Measurements from ENCODE around the gene OPA1. TPM values are rescaled to one million over a fixed set of nuclear protein-coding genes. Genes with fewer than 3 reads are reported as not detected.

Gene OPA1
- total and polyA plus RNA-seq, 2 of the 13 experiments (the other 11 are each of a cell fraction or from before 2014, with no cell fraction given): 26.7 to 78.5 TPM

DNA sequence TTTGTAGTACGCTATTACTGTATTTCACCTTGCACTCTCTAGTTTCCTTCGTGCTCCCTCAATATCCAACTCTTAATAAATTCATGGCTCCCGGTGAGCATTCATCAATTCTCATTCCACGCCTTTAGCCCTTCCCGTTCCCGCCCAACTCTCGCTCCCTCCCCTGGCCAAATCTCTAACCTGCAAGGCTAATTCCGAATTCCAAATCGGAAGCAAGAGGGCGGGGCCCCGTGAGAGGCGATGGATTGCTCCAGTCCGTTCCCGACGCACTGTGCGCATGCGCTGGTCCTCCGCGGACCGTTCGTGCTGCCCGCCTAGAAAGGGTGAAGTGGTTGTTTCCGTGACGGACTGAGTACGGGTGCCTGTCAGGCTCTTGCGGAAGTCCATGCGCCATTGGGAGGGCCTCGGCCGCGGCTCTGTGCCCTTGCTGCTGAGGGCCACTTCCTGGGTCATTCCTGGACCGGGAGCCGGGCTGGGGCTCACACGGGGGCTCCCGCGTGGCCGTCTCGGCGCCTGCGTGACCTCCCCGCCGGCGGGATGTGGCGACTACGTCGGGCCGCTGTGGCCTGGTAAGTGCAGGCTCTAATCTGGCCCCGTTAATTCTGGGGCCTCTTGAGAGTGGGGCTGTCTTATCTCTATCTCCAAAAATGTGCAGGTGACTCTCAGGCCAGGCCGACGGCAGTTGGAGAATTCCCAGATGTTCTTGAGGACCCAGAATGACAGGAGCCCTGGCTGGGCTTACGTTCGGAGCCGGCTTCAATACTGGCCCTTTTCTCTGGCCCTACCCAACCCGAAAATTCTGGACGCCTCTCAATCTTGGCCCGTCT lies at the start of gene OPA1 (continued):
- TF ChIP-seq, protein P1, sequence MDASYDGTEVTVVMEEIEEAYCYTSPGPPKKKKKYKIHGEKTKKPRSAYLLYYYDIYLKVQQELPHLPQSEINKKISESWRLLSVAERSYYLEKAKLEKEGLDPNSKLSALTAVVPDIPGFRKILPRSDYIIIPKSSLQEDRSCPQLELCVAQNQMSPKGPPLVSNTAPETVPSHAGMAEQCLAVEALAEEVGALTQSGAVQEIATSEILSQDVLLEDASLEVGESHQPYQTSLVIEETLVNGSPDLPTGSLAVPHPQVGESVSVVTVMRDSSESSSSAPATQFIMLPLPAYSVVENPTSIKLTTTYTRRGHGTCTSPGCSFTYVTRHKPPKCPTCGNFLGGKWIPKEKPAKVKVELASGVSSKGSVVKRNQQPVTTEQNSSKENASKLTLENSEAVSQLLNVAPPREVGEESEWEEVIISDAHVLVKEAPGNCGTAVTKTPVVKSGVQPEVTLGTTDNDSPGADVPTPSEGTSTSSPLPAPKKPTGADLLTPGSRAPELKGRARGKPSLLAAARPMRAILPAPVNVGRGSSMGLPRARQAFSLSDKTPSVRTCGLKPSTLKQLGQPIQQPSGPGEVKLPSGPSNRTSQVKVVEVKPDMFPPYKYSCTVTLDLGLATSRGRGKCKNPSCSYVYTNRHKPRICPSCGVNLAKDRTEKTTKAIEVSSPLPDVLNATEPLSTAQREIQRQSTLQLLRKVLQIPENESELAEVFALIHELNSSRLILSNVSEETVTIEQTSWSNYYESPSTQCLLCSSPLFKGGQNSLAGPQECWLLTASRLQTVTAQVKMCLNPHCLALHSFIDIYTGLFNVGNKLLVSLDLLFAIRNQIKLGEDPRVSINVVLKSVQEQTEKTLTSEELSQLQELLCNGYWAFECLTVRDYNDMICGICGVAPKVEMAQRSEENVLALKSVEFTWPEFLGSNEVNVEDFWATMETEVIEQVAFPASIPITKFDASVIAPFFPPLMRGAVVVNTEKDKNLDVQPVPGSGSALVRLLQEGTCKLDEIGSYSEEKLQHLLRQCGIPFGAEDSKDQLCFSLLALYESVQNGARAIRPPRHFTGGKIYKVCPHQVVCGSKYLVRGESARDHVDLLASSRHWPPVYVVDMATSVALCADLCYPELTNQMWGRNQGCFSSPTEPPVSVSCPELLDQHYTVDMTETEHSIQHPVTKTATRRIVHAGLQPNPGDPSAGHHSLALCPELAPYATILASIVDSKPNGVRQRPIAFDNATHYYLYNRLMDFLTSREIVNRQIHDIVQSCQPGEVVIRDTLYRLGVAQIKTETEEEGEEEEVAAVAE (CRISPR knock-in tag; IDR thresholded peaks at IDR 0.05; ENCODE audit: borderline replicate concordance): peak; percentile 88
- TF ChIP-seq ZMYM4 (CRISPR knock-in tag; IDR thresholded peaks at IDR 0.05) (peak; percentile 100), CREB3 (CRISPR knock-in tag; IDR thresholded peaks at IDR 0.05) (0 out of 2 replicates have a peak, but pooled peaks have one; percentile 50), ZNF296 (CRISPR knock-in tag; conservative IDR thresholded peaks at IDR 0.05) (peak; percentile 90), ZNF83 (CRISPR knock-in tag; IDR thresholded peaks at IDR 0.05; ENCODE audit: borderline replicate concordance) (peak; percentile 75), USF2 (IDR thresholded peaks at IDR 0.05; ENCODE audit: low read depth, low read length) (no peak), USF2 (CRISPR knock-in tag; IDR thresholded peaks at IDR 0.05; ENCODE audit: borderline replicate concordance) (no peak; the same call in 1 of the 2 replicates), ZNF614 (CRISPR knock-in tag; IDR thresholded peaks at IDR 0.05; ENCODE audit: borderline replicate concordance) (peak; percentile 97)
